Heart left ventricle (tissue), 16 donors: ENCODE results near the gene RCC1. TPM values are rescaled to one million over a fixed set of nuclear protein-coding genes. Genes with fewer than 3 reads are reported as not detected.

Experiments
- ATAC-seq, 4 donors: fragments of 200-7000 bp; cut with Tn5 transposase; one replicate each; pipeline ENCODE4 v1.9.1; 2020 to 2022; ENCODE audit warnings: moderate library complexity in 4 of 4, mild to moderate bottlenecking in 3 of 4, moderate number of reproducible peaks in 1 of 4
- DNase-seq, 5 donors: peaks; one replicate each; pipeline ENCODE4 v3.0.0-alpha.2; 2020
- H3K27ac ChIP-seq, 12 donors: fragments of 200-600 bp; sonication (generic) in 4 of 12; one replicate each; pipeline versions ENCODE4 v1.5.0 to v1.8.0; 2016 to 2022; ENCODE audit warnings: mild to moderate bottlenecking in 2 of 12
- H3K27me3 ChIP-seq, 9 donors: fragments of 200-600 bp; sonication (generic) in 2 of 9; one replicate each; pipeline versions ENCODE4 v1.5.1 to v1.8.0; 2016 to 2022; ENCODE audit warnings: mild to moderate bottlenecking in 3 of 9
- H3K36me3 ChIP-seq, 9 donors: fragments of 200-600 bp; sonication (generic) in 2 of 9; one replicate each; pipeline versions ENCODE4 v1.5.0 to v1.8.0; 2018 to 2022; ENCODE audit warnings: mild to moderate bottlenecking in 2 of 9
- H3K4me1 ChIP-seq, 12 donors: fragments of 200-600 bp; sonication (generic) in 4 of 12; one replicate each; pipeline versions ENCODE4 v1.5.0 to v1.8.0; 2016 to 2022; ENCODE audit warnings: mild to moderate bottlenecking in 3 of 12
- H3K4me3 ChIP-seq, 12 donors: fragments of 200-600 bp; sonication (generic) in 4 of 12; one replicate each; pipeline versions ENCODE4 v1.5.0 to v1.8.0; 2017 to 2022; ENCODE audit warnings: mild to moderate bottlenecking in 9 of 12, moderate library complexity in 4 of 12
- H3K9me3 ChIP-seq, 12 donors: fragments of 200-600 bp; sonication (generic) in 4 of 12; one replicate each; pipeline versions ENCODE4 v1.5.0 to v1.8.0; 2016 to 2022; ENCODE audit warnings: mild to moderate bottlenecking in 1 of 12
- POLR2A ChIP-seq, 2 donors: fragments of 450-650 bp; IDR thresholded peaks; one replicate each; pipeline ENCODE4 v1.6.1; 2017; ENCODE audit warnings: antibody characterized with exemption in 2 of 2, mild to moderate bottlenecking in 2 of 2, moderate library complexity in 2 of 2
- WGBS, 4 donors: extraction: QIAGEN DNeasy Blood & Tissue Kit in 2 of 4; methylation state at CpG; one replicate each; pipeline versions ENCODE4 v1.1.5 to v1.1.7; 2013 to 2018; 5-methylcytosine and 5-hydroxymethylcytosine counted together
- intact Hi-C, 10 donors: fragments of 100-400 bp; cut with DNase I; formaldehyde crosslinking; loops; one replicate each; pipeline versions ENCODE4 v1.11.1 to v1.14.2; 2022
- polyA plus RNA-seq, 2 donors: library from polyadenylated mRNA; stranded (reverse); fragments of 200-250 nt; gene quantifications; one replicate each; pipeline ENCODE4 v1.2.3, GENCODE V29; 2013
- total RNA-seq, 9 donors: library from RNA; depleted of rRNA in 2 of 9; stranded (reverse); fragments of >200 nt in 2 of 9; fragmentation: NEBNext Ultra II Directional in 3 of 9; extraction: Animal tissue kit (Norgen Biotek cat#: 25700) in 3 of 9; gene quantifications; one replicate each; pipeline versions ENCODE4 v1.1.0 to v1.2.4, GENCODE V29; 2016 to 2023
- TF ChIP-seq, protein P1 (sequence below), 12 donors: fragments of 200-600 bp; sonication (generic) in 4 of 12; IDR thresholded peaks; one replicate each; pipeline versions ENCODE4 v1.5.0 to v1.8.0; 2018 to 2022; ENCODE audit warnings: antibody characterized with exemption in 12 of 12, mild to moderate bottlenecking in 5 of 12
- donor health status: ischemic (EF 13 %, LVEDD 7.1; RV severe dilation, severe dysfunction).
- donor health status: healthy with polysubstance abuse.
- donor health status: DM: no; HTN: yes; CAD: no.
- donor health status: DM: no; HTN: no; CAD: no.
- donor health status: ischemic (EF 25% LVEDD 6.9; RV normal size, moderate dysfunction).
- donor health status: ischemic (EF 25% LVEDD 5.7; RV mildly dilated, moderate dysfunction).
- donor health status: healthy.
- donor health status: DM: yes; HTN: yes; CAD: no.
- donor health status: ischemic (EF 35%, LVEDD 5.7; RV mildly dilated, moderate dysfunction).
- donor health status: nonischemic (EF 11% LVEDD 7.7; RV severe dilation, severe dysfunction).
- donor health status: DM: yes; HTN: yes; CAD: no.
- donor health status: PGD.
- donor health status: ischemic (EF 29% LVEDD 5.4; RV normal size, mild dysfunction).
- donor health status: nonischemic (EF 23%, LVEDD 6.1; RV moderate dilation, normal function).

RCC1 gene
- total and polyA plus RNA-seq, 11 donors: 2.4 to 24.1 (median 5.0) TPM

DNA sequence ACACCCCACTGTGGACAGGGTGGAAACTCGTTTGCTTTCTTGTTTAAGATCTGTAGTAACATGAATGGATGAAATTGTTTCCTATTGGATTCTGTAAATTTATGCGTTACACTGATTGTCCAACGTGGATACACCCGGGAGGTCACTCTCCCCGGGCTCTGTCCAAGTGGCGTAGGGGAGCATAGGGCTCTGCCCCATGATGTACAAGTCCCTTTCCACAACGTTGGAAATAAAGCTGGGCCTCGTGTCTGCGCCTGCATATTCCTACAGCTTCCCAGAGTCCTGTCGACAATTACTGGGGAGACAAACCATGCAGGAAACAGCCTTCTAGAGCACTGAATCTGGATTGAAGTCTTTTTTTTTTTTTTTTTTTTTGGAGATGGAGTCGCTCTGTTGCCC lies 1.4 kb downstream of the RCC1 start:
- ATAC-seq (no peak), DNase-seq (no peak)
- WGBS, 4 donors: 9 to 11% (median 10%) methylated on average over 11 of the region's 11 CpGs
- TF ChIP-seq, protein P1, sequence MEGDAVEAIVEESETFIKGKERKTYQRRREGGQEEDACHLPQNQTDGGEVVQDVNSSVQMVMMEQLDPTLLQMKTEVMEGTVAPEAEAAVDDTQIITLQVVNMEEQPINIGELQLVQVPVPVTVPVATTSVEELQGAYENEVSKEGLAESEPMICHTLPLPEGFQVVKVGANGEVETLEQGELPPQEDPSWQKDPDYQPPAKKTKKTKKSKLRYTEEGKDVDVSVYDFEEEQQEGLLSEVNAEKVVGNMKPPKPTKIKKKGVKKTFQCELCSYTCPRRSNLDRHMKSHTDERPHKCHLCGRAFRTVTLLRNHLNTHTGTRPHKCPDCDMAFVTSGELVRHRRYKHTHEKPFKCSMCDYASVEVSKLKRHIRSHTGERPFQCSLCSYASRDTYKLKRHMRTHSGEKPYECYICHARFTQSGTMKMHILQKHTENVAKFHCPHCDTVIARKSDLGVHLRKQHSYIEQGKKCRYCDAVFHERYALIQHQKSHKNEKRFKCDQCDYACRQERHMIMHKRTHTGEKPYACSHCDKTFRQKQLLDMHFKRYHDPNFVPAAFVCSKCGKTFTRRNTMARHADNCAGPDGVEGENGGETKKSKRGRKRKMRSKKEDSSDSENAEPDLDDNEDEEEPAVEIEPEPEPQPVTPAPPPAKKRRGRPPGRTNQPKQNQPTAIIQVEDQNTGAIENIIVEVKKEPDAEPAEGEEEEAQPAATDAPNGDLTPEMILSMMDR (IDR thresholded peaks at IDR 0.05): no peak
- TF ChIP-seq POLR2A (IDR thresholded peaks at IDR 0.05): no peak
- H3K4me1 ChIP-seq: peaks cover 6 to 53% (median 34%) of the 10 kb centered on the region in 12 donors
- H3K27ac ChIP-seq: peak overlapping the region in 9 of 12 donors; percentile 81 to 94 (median 87)
- H3K9me3 ChIP-seq: no peaks in the 10 kb centered on the region
- H3K36me3 ChIP-seq: peaks cover 0 to 50% (median 44%) of the 10 kb centered on the region in 9 donors
- no peaks in the 10 kb centered on the region for H3K27me3 ChIP-seq
- intact Hi-C loops: loop anchor here in 2 of 10 donors (5.0 to 10.0 kb wide), 2 partner anchors 72 to 260 kb away; no protein-coding TSS in a partner anchor
- H3K4me3 ChIP-seq: peak overlapping the region; percentile 66 to 86 (median 78)

DNA sequence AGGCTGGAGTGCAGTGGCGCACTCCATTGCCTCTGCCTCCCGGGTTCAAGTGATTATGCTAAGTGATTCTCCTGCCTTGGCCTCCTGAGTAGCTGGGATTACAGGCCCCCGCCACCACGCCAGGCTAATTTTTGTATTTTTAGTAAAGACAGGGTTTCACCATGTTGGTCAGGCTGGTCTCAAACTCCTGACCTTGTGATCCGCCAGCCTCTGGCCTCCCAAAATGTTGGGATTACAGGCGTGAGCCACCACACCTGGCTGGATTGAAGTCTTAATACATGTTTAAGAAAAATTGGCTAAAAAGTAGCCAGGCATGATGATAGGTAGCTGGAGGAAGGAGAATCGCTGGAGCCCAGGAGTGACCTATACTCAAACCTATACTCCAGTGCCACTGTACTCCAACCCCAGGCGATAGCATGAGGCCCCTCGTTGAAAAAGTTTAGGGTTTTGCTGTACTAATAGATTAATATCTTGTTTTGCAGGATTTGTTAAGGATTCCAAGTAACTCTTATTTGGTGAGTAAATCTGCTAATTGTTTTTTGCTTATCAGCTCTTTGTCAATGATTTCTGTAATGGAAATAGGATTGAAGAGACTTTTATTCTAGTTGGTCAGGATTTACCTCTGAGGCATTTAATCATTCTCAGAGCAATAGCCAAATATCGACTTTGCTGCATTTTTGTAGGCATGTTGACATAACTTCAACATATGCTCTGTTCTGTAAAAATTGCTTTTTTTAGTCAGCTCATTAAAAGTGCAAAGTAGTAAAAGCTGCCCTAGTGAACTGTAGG lies 2.0 kb downstream of the RCC1 start:
- no peaks in the 10 kb centered on the region for H3K27me3 ChIP-seq
- H3K4me3 ChIP-seq: peak overlapping the region in 11 of 12 donors; percentile 66 to 86 (median 77)
- intact Hi-C loops: loop anchor here in 2 of 10 donors (5.0 to 10.0 kb wide), 2 partner anchors 73 to 261 kb away; no protein-coding TSS in a partner anchor
- peaks cover 0 to 56% (median 50%) of the 10 kb centered on the region in 9 donors for H3K36me3 ChIP-seq
- no peak for TF ChIP-seq POLR2A (IDR thresholded peaks at IDR 0.05)
- TF ChIP-seq, protein P1 (IDR thresholded peaks at IDR 0.05): no peak
- no peaks in the 10 kb centered on the region for H3K9me3 ChIP-seq
- WGBS, 4 donors: 44 to 61% (median 52%) methylated on average over 10 of the region's 10 CpGs
- DNase-seq (no peak), ATAC-seq (no peak)
- peaks cover 6 to 56% (median 34%) of the 10 kb centered on the region in 12 donors for H3K4me1 ChIP-seq
- peak overlapping the region in 7 of 12 donors; percentile 81 to 94 (median 87) for H3K27ac ChIP-seq

DNA sequence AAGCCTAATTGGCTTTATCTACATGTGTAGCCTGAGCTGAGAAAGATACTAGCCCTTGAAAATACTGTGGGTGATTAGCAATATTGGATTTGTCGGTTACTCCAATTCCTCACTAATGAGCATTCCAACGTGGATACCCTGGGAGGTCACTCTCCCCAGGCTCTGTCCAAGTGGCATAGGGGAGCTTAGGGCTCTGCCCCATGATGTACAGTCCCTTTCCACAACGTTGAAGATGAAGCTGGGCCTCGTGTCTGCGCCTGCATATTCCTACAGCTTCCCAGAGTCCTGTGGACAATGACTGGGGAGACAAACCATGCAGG lies 2.6 kb downstream of the RCC1 start:
- peak overlapping the region in 5 of 12 donors; percentile 20 to 84 (median 69) for H3K4me3 ChIP-seq
- H3K27me3 ChIP-seq: no peaks in the 10 kb centered on the region
- ATAC-seq (no peak), DNase-seq (no peak)
- 39 to 47% (median 45%) methylated on average over 5 of the region's 5 CpGs for WGBS, 4 donors
- TF ChIP-seq, protein P1 (IDR thresholded peaks at IDR 0.05): no peak
- no peak for TF ChIP-seq POLR2A (IDR thresholded peaks at IDR 0.05)
- peaks cover 0 to 61% (median 55%) of the 10 kb centered on the region in 9 donors for H3K36me3 ChIP-seq
- H3K27ac ChIP-seq: peak overlapping the region in 2 of 12 donors; percentile 86 to 94
- intact Hi-C loops: loop anchor here in 2 of 10 donors (5.0 to 10.0 kb wide), 2 partner anchors 74 to 261 kb away; no protein-coding TSS in a partner anchor
- peaks cover 6 to 56% (median 34%) of the 10 kb centered on the region in 12 donors for H3K4me1 ChIP-seq
- no peaks in the 10 kb centered on the region for H3K9me3 ChIP-seq

DNA sequence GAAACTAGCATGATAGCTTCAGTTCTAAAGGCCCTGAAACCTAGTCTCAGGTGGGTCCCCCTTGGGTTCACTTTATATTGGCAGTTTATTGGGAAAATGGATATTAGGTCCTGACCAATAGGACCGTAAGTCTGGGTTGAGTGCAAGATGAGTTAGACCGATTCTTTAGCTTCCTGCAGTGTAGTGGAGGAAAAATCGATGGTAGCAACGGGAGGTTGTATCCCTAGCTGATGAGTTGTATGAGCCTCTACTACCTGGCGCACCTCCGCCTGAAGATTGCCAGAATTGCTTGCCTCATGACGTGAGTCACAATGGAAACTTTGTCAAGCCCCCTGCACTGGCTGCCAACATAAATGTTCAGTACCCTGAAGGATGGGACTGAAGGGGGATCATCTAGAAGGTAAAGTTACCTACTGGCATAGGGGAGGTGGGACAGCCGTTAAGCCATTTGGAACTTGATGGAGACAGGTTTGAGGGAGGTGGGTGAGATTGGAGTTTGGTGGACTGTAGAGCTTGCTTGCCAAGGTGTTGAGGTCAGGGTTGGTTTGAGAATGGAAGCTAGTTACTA lies 3.9 kb downstream of the RCC1 start:
- H3K27me3 ChIP-seq: no peaks in the 10 kb centered on the region
- peaks cover 6 to 56% (median 34%) of the 10 kb centered on the region in 12 donors for H3K4me1 ChIP-seq
- no peaks in the 10 kb centered on the region for H3K9me3 ChIP-seq
- TF ChIP-seq, protein P1 (IDR thresholded peaks at IDR 0.05): no peak
- TF ChIP-seq POLR2A (IDR thresholded peaks at IDR 0.05): no peak
- ATAC-seq: no peak
- H3K27ac ChIP-seq: peak overlapping the region in 2 of 12 donors; percentile 13 to 94
- DNase-seq: no peak
- peak overlapping the region in 2 of 12 donors; percentile 2 to 84 for H3K4me3 ChIP-seq
- 73 to 85% (median 82%) methylated on average over 6 to 8 of the region's 8 CpGs for WGBS, 4 donors
- intact Hi-C loops: loop anchor here in 2 of 10 donors (5.0 to 10.0 kb wide), 2 partner anchors 75 to 262 kb away; no protein-coding TSS in a partner anchor
- peaks cover 0 to 75% (median 62%) of the 10 kb centered on the region in 9 donors for H3K36me3 ChIP-seq
